HG02678 (cell line): Measurements from ENCODE around the gene CAB39L.

Source experiments
- ATAC-seq: cut with Tn5 transposase; IDR thresholded peaks from one replicate; pipeline ENCODE4 v1.9.1; 2021; ENCODE audit warnings: mild to moderate bottlenecking, moderate library complexity; ENCODE audit not compliant: unreplicated experiment

CAB39L gene

DNA sequence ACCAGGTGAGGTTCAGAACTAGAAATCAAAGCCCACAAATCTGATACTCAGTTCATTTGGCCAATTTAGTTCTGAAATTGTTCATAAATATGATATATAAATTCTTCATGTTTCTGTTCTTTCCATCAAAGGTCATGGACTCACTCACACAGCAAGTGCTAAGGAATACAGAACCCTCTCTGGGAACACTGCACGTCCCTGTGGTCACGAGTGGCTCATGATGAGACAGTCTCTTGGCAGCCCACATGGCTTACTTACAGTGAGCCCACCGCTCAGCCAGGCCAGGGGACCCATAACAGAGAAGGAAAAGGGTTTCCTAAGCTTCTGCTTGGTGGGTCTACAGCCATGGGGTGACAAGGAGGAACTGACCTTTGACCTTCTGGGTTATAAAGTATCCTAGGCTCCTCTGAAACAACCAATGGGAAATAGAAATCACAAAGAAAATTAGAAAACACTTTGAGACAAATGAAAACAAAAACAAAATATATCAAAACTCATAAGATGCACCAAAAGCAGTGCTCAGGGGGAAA, 128.8 kb downstream of the CAB39L start:
- ATAC-seq: no peak

DNA sequence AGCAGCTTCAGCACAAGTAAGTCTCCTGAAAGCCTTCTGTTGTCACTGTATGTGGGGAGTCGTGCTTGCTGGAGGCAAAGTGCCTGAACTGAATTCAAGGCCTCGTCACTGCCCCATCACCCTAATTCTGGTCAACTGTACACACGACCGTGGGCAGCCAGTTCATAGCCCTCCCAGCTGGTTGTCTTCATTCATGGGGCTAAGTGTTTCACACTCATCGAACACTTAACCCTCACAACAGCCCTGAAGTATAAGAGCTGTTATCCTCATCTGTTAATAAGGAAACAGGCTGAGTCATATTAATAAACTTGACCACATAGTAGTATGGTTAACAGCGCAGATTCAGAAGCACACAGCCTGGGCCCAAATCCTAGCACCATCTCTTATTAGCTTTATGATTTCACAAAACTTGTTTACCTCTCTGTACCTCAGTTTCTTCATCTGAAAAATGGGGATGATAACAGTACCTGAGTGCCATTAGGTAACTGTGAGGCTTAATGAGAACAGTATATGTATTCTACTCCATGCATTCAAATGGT, 129.5 kb downstream of the CAB39L start:
- no peak for ATAC-seq

GRCh38 chr13:49311816-49312215, 132.0 kb downstream of the CAB39L start:
- ATAC-seq: no peak

GRCh38 chr13:49310251-49310650, 133.6 kb downstream of the CAB39L start:
- ATAC-seq: no peak

DNA sequence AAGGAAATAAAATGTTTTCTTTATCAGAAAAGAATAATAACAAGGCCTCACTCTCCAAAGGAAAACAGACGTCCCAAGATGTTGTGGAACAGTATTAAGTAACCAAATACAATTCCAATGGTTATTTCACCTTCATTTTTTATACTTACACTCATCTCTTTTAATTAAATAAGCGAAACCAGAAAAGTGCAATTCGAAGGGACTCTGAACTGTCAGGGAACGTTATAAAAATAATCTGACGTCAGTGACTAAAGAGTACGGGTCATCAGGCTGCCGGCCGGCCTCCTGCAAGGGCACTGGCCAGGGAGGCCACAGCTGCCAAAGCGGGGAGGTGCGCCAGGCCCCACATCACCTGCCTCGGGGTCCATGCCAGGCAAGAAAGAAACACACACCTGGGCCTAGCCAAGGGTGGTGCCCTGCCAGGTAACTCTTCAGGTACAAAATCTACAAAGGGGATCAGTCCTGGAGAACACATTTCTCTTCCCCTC, 134.9 kb downstream of the CAB39L start:
- ATAC-seq: no peak

GRCh38 chr13:49308097-49308875, 135.6 kb downstream of the CAB39L start:
- no peak for ATAC-seq

DNA sequence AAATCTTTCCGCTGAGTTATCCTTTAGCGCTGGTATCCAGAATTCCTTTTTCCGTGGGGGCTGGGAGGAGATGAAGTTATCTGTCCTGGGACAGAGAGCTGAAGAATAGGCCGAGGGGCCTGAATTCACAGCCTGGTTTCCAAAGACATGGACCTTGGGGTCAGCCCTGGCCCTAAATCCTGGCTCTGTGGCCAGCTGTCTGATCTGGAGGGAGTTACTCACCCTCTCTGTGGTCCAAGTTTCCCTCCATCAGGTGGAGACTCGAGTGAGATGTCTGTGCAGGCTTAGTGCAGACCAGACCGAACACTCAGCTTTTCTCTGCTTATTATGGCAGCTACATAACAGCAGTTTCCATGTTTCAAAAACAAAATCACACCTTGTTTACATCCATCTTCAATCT, 136.5 kb downstream of the CAB39L start:
- no peak for ATAC-seq

DNA sequence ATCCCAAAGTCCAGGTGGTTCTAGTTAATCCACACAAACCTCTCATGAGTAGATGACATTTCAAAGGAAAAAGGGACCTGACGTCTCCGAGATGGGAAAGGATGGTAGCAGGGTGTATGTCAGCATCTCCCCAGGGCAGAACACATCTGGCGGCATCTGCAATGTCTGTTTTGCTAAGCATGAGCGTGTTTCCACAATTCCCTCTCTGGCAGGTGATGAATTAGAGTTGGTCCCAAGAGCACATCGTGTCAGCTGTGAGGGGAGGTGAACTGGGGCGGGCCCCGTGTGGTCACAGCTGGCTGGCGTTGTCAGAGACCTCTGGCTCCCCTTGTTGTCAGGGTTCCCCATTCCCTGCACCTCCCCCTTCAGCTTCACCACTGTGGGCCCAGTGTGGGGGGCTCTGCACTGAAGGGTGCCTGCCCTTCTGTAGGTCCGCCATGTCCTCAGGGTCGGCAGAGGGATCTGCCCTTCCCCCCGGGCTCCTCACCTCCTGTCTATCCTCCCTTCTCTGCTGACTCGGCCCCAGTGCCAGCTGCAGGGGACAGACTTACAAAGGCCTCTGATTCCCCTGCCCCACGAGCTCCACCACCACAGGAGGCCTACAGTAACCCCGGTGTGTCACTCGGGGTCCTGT, 138.0 kb downstream of the CAB39L start:
- ATAC-seq: no peak

- no peak for ATAC-seq
Measured at GRCh38 chr13:49304763-49305700, 138.8 kb downstream of the CAB39L start.

DNA sequence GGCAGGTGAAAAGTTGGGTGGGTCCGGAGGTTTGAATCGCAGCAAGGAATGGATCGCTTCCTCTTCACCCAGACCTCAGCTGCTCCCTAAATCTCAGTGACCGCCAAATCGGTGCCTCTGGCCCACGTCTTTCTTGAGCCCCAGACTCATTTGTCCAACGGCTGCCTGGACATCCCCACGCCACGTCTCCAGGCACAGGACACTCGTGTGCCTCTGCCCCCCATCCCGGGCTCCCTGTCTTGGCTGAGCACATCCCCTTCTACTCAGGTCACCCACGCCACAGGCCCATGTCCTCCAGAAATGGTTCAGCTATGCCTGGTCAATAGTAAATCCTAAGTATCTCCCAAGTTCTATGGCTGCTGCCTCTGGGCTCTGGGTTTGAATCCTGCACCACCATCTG, 139.5 kb downstream of the CAB39L start:
- no peak for ATAC-seq

DNA sequence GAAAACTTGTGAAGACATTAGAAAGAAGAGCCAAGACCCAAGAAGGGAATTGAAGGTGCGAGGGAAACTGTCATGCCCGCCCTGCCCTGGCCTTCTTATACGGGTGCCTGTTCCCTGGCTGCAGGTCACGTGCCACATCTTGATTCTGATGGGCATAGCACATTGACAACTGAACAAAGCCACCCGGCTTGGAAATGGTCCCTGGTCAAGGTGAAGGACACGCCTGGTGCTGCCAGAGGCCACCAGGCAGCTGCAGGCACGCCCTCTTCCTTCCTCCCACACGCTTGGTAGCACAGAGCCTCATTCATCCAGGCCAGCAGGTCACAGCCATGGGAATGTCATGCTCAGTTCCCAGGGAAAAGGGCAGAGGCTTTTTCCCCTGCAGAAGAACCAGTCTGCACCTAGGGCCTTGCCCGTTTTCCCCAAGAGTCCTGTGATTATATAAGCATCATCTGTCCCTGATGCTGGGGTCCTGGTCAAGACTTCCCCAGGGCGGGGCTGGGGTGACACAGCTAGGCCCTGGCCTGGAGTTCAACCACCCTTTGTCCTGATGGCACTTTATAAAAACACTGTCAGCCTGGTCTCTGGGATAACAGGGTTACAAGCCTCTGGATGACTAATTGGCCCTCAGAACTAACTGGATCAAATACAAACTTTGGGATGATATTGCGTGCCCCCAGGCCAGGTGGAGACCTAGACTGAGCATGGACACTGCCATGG, 140.2 kb downstream of the CAB39L start:
- no peak for ATAC-seq

DNA sequence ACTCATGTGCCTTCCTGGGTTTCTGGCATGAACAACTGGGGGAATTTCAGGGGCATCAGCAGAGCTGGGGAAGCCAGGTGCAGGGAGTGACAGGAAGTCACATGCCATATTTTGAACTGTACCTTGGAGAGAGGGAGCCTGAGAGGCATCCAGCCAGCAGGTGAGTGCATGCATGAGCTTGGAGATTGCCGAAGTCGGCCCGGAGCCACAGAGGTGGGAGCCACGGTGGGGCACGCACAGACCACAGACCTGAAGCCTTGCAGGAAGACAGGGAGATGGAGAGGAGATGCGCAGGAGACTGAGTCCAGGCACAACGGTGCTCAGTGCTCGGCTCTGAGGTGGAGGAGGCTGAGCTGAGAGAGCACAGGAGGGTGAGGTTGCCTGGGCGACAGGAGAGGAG, 141.0 kb downstream of the CAB39L start:
- ATAC-seq: no peak

DNA sequence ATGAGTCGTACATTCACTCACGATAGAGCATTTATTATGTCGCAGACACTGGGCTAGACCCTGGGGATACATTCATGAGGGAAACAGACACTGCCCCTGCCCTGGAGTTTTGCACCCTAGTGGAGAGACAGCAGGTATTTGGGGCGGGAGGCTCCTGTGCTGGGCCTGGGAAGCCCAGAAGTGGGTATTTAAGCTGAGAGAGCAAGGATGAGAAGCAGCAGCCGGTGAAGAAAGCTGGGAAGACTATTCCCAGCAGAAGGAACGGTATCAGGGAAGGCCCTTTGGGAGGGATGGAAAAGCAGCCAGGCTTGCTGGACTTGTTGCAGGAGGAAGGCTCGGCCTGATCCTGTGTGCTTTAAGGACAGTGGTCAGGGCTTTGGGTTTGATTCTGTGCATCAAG, 141.6 kb downstream of the CAB39L start:
- no peak for ATAC-seq

DNA sequence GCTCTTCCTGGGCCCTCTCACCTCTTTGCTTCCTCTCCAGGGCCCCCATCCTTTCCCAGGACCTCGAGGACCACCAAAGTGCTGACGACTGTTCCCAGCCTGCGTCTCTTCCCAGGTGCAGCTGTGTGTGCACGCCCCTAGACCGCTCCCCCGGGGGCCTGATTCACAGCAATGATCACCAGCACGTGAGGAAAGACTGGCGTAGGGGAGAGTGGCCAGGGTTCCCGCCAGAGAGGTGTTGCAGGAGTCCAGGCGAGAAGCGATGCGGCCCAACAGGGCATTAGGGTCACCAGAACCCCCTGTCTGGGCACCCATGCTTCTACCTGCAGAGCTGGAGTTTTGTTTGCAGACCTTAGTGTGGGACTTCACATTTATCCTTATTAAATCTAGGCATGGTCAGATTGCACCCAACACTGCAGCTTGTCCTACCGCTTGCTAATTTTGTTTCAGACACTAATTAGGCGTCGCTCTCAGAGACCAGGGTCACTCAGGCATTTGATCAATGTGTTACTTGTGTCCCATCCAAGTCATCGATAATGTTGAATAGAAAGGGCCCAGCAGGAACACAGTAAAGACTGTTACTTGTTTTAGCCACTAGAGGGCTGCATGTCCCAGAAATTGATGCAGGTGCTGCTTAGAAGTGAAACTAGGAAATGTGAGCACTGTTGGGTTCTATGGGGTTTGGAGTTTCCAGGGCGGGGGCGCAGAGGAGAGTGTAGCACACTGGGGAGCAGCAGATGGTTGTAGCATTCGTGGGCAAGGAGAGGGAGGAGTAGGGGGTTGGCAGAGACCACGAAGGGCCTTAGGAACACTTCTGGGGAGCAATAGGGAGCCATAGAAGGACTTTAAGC, 142.9 kb downstream of the CAB39L start:
- peak; percentile 90 for ATAC-seq

GRCh38 chr13:49300276-49300675, 143.6 kb downstream of the CAB39L start:
- ATAC-seq: no peak

DNA sequence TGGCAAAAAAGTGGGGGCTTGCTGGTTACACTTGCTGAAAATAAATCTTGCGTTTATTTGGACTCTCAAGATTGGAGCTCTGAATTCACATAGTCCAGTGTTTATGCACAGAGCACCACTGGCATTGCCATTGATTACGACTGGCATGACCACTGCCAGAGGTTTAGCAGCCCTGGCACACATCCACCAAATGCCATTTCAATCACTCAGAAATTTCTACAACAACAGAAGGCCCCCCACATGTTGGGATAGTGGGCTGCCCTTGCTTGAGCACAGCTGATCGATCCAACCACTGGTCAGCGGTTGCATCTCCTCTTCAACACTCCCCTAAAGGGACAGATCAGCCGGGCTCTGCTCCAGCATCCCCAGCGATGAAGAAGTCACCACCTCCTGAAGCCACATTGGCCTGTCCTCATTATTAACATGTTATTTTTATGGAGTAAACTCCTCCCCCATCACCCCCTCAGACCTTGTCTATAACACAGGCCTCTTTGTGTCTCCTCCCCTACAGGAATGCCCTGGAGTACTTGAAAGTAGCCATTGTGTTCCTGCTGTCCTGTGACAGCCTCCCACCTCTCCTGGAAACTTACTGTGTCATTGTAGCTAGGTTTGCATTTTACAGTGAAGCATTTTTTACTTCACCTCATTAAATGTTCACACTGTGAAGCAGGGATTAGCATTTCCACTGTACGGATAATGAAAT, 144.8 kb downstream of the CAB39L start:
- ATAC-seq: no peak

GRCh38 chr13:49298416-49298815, 145.4 kb downstream of the CAB39L start:
- no peak for ATAC-seq

DNA sequence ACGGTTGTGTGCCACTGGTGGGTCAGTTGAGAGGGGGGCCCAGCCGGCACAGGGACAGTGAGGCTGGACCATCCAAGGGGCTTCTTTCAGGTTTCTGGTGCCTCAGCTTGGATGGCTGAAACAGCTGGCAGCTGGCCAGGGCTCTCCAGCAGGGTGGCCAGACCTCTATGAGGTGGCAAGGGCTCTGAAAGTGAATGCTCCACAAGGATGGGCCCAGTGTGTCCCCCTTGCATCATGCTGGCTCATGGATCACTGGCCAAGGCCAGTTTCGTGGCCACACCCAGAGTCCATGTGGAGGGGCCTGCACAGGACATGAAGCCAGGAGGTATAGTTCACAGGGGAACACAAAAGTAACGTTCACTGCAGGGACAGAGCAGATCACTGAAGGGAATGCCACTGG, 146.5 kb downstream of the CAB39L start:
- ATAC-seq: no peak

DNA sequence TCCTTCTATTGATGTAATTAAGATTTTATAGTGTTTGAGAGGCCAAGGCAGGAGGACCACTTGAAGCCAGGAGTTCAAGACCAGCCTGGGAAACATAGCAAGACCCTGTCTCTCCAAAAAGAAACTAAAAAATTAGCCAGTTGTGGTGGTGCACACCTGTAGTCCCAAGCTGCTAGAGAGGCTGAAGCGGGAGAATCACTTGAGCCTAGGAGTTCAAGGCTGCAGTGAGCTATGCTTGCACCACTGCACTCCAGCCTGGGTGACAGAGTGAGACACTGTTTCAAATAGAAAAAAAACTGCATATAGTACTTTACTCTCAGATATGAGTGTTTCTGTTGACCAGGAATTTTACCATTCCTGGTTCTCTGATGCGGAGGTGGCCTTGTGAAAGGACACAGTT, 147.2 kb downstream of the CAB39L start:
- ATAC-seq: no peak
